Ascending aorta (tissue), 2 donors: Measurements from ENCODE around the gene PXDC1. TPM values are rescaled to one million over a fixed set of nuclear protein-coding genes. Genes with fewer than 3 reads are reported as not detected.

Experiments
- DNase-seq, 2 donors: peaks; one replicate each; pipeline ENCODE4 v3.0.0-alpha.2; 2019; ENCODE audit warnings: low spot score in 2 of 2
- H3K27ac ChIP-seq, 2 donors: fragments of 200-600 bp; sonication (generic); one replicate each; pipeline ENCODE4 v1.5.1; 2016 to 2017; ENCODE audit warnings: mild to moderate bottlenecking in 1 of 2
- H3K27me3 ChIP-seq: fragments of 200-600 bp; sonication (generic); one replicate; pipeline ENCODE4 v1.5.1; 2017
- H3K36me3 ChIP-seq, 2 donors: fragments of 200-600 bp; sonication (generic); one replicate each; pipeline ENCODE4 v1.5.1; 2016
- H3K4me1 ChIP-seq, 2 donors: fragments of 200-600 bp; sonication (generic); one replicate each; pipeline ENCODE4 v1.5.1; 2016 to 2017; ENCODE audit warnings: mild to moderate bottlenecking in 1 of 2
- H3K4me3 ChIP-seq, 2 donors: fragments of 200-600 bp; sonication (generic); one replicate each; pipeline ENCODE4 v1.5.1; 2016 to 2017; ENCODE audit warnings: mild to moderate bottlenecking in 1 of 2
- H3K9me3 ChIP-seq, 2 donors: fragments of 200-600 bp; sonication (generic); one replicate each; pipeline ENCODE4 v1.5.1; 2016
- intact Hi-C: fragments of 100-400 bp; cut with DNase I; formaldehyde crosslinking; loops from one replicate; pipeline ENCODE4 v1.15.1; 2023
- total RNA-seq: library from RNA; depleted of rRNA; stranded (reverse); fragments of >200 nt; gene quantifications from one replicate; pipeline ENCODE4 v1.1.0, GENCODE V29; 2016
- TF ChIP-seq, protein P1 (sequence below), 3 experiments: fragments of 200-600 bp in 2 of 3; fragments of 450-650 bp in 1 of 3; sonication (generic) in 2 of 3; IDR thresholded peaks; one replicate each; pipeline ENCODE4 v1.5.1; 2016 to 2019; ENCODE audit warnings: antibody characterized with exemption in 3 of 3, mild to moderate bottlenecking in 1 of 3, moderate library complexity in 1 of 3

PXDC1 gene
- 310 TPM for total RNA-seq

DNA sequence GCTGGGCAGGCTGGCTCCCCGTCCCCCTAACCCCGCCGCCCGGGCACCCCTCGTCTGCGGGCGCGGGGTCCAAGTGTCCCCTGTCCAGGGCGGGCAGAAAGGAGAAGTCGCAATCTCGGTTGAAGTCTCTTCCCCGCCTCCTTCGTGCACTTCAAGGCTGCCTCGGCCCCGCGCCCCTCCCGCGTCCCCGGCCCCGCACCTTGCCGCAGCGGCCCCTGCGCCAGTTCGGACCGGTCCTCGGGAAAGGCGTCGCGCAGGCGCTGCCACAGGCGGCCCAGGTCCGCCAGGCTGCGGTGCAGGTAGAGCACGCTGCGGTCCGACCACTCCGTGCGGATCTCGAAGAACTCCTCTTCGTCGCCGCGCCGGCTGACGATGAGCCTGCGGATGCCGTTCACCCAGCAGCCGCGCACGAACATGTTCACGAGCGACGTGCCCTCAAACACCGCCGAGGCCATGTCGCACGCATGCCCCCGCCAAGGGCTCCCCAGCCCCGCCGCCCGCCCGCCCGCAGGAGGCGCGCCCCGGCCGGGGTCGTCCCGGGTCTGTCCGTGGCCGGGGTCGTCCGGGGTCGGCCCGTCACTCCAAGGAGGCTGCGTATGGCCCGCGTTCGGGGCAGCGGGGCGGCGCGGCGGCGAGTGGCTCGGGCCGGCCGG, at the start of gene PXDC1:
TSS of gene PXDC1 (minus strand) at position 637 of the 653 bp plus-strand sequence. CDS start at position 455, 182 bp downstream.
- no peak for DNase-seq
- Histone ChIP-seq H3K4me1 (peaks cover 3 to 9% of the 10 kb centered on the region in 2 donors), H3K27ac (peak within 1 kb of the TSS; percentile 100), H3K27me3 (no peaks in the 10 kb centered on the region), H3K9me3 (peaks cover 0 to 10% of the 10 kb centered on the region in 2 donors), H3K36me3 (peaks cover 4 to 26% of the 10 kb centered on the region in 2 donors), H3K4me3 (peak within 1 kb of the TSS; percentile 81 to 82)
- intact Hi-C loops: loop anchor here (2.0 kb wide), 1 partner anchor 162 kb away; no protein-coding TSS in a partner anchor
- TF ChIP-seq, protein P1, sequence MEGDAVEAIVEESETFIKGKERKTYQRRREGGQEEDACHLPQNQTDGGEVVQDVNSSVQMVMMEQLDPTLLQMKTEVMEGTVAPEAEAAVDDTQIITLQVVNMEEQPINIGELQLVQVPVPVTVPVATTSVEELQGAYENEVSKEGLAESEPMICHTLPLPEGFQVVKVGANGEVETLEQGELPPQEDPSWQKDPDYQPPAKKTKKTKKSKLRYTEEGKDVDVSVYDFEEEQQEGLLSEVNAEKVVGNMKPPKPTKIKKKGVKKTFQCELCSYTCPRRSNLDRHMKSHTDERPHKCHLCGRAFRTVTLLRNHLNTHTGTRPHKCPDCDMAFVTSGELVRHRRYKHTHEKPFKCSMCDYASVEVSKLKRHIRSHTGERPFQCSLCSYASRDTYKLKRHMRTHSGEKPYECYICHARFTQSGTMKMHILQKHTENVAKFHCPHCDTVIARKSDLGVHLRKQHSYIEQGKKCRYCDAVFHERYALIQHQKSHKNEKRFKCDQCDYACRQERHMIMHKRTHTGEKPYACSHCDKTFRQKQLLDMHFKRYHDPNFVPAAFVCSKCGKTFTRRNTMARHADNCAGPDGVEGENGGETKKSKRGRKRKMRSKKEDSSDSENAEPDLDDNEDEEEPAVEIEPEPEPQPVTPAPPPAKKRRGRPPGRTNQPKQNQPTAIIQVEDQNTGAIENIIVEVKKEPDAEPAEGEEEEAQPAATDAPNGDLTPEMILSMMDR (IDR thresholded peaks at IDR 0.05): no peak

- Histone ChIP-seq H3K4me3 (no peak overlapping the region), H3K27me3 (no peaks in the 10 kb centered on the region), H3K9me3 (no peaks in the 10 kb centered on the region), H3K36me3 (no peaks in the 10 kb centered on the region), H3K27ac (peak overlapping the region; percentile 86 to 94), H3K4me1 (peaks cover 20 to 35% of the 10 kb centered on the region in 2 donors)
- TF ChIP-seq, protein P1 (IDR thresholded peaks at IDR 0.05): no peak
- no peak for DNase-seq
- intact Hi-C loops: no loop called here
Measured at GRCh38 chr6:3800850-3801591, 49.5 kb upstream of the PXDC1 start.

GRCh38 chr6:3799719-3800118, 48.2 kb upstream of the PXDC1 start:
- TF ChIP-seq, protein P1 (IDR thresholded peaks at IDR 0.05): no peak
- H3K4me1 ChIP-seq: peaks cover 17 to 35% of the 10 kb centered on the region in 2 donors
- DNase-seq: no peak
- no peak overlapping the region for H3K4me3 ChIP-seq
- intact Hi-C loops: no loop called here
- H3K27me3 ChIP-seq: no peaks in the 10 kb centered on the region
- H3K9me3 ChIP-seq: no peaks in the 10 kb centered on the region
- no peaks in the 10 kb centered on the region for H3K36me3 ChIP-seq
- no peak overlapping the region for H3K27ac ChIP-seq

- H3K4me1 ChIP-seq: peaks cover 11 to 29% of the 10 kb centered on the region in 2 donors
- no peaks in the 10 kb centered on the region for H3K27me3 ChIP-seq
- TF ChIP-seq, protein P1 (IDR thresholded peaks at IDR 0.05): no peak
- H3K36me3 ChIP-seq: no peaks in the 10 kb centered on the region
- H3K27ac ChIP-seq: peak overlapping the region; percentile 19 to 61
- no peak overlapping the region for H3K4me3 ChIP-seq
- no peak for DNase-seq
- no peaks in the 10 kb centered on the region for H3K9me3 ChIP-seq
- intact Hi-C loops: no loop called here
Measured at GRCh38 chr6:3798055-3798919, 46.8 kb upstream of the PXDC1 start.

GRCh38 chr6:3797231-3798054, 45.9 kb upstream of the PXDC1 start:
- no peak for DNase-seq
- Histone ChIP-seq H3K4me1 (peaks cover 9 to 24% of the 10 kb centered on the region in 2 donors), H3K9me3 (no peaks in the 10 kb centered on the region), H3K36me3 (no peaks in the 10 kb centered on the region), H3K4me3 (no peak overlapping the region), H3K27ac (peak overlapping the region; percentile 10 to 19), H3K27me3 (no peaks in the 10 kb centered on the region)
- TF ChIP-seq, protein P1 (IDR thresholded peaks at IDR 0.05): no peak
- intact Hi-C loops: no loop called here
